HG03521 (cell line): ENCODE data around the gene LINGO1.

Experiments used
- ATAC-seq: cut with Tn5 transposase; IDR thresholded peaks from one replicate; pipeline ENCODE4 v1.9.1; 2021; ENCODE audit warnings: mild to moderate bottlenecking, moderate library complexity; ENCODE audit not compliant: unreplicated experiment

LINGO1 gene

DNA sequence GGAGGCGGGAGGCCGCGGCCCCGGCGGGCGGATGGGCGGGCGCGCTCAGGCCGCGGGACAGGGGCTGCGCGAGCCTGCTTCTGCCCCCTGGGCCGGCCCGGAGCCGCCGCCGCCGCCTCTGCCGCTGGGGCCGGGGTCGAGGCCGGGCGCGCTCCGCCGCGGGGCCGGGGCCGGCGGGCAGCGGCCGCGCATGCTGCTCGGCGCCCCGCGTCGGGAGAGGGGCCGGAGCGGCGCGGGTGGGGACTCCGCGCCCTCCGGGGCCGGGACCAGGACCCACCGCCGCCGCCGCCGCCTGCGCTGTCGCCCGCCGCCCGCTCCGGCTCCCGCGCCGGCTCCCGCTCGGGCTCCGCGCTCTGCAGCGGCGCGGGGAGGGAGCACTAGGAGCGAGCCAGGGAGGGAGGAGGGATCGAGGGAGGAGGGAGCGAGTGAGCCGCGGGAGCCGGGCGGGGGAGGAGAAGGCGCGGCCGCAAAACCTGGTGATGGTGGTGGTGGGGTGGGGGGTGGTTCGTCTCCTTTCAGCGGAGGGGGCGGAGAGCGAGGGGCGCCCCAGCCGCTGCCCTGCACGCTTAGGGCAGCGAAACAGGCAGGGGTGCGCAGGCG lies at the start of gene LINGO1:
TSS of gene LINGO1 (minus strand) at position 379 of the 600 bp plus-strand sequence. CDS start 597 bp downstream, outside the sequence.
- ATAC-seq, result no peak

DNA sequence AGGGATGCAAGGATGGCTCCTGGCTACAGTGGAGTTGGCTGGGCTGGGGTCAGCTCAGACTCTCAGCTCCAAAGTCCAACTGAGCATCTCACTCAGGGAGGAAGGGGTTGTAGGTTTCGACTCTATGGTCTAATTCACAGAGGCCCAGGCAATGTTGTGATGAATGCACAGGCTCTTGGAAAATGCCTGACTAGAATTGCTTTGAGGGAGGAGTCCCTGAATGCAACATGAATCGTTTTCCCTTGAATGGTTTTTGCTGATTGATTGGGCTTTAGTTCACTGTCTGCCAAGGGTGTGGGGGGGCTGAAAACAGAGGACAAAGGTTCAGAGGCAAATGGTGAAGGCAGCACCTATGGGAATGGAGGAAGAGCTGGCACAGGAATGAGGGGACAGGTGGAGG lies 48.6 kb upstream of the LINGO1 start:
- ATAC-seq, result no peak

DNA sequence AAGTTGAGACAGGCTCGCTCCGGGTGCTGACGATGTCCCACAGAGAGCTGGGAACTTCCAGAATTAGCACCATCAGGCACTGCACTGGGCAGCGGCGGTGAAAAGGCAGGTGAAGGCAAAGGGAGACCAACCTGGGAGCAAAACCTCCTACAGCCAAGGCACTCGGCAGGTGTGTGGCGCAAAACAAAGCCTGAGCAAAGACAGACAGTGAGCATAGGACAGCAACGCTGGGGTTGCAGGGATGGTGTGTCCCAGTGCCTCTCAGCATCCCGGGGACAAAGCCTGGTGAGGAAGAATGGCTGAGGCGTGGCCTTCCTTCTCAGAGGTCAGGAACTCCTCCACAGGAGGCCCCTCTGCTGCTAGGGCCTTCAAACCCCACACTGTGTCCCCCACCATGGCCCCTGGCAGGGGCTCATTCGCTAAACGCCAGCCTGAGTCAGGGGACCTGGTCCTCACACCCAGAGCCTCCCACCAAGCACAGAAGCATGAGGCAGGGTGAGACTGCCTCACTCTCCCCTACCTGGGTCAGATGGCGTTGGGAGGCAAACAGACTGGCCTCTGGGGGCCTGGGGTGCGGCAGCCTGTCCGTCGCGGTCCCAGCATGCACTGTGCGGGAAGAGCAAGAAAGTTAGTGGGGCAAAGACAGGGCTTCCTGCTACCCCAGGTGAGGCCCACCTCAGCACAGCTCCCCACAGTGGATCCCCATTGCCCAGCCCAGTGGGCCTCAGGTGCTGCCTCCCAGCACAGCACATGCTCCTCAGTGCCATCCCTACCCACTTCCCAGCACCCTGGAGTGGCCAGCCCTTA lies 44.1 kb upstream of the LINGO1 start:
- no peak for ATAC-seq

DNA sequence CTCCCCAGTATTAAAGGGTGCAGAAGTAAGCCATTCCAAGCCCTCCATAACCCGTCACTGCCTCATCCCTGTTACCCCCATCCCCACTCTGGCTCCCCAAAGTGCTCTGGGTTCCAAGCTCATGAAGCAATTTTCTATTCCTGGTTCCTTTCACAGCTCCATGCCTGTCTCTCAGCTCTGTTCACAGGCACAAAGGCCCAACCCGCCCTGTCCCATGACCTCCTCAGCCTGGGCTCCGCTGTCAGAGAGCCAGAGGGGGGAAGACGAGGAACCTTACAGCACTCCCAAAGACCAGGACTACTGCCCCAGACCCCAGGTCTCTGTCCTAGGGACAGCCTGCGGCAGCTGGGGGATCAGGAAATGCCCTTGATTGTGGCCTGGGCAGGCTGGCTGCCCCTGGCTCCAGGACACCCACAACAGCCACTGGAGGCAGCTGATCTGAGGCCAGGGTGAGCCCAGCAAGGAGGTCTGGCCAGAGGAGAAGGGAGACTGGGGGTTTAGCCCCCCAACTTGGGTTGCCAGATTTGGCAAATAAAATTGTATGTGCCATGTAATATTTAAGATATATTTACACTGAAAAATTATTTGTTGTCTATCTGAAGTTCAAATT lies 43.2 kb upstream of the LINGO1 start:
- ATAC-seq, result no peak

DNA sequence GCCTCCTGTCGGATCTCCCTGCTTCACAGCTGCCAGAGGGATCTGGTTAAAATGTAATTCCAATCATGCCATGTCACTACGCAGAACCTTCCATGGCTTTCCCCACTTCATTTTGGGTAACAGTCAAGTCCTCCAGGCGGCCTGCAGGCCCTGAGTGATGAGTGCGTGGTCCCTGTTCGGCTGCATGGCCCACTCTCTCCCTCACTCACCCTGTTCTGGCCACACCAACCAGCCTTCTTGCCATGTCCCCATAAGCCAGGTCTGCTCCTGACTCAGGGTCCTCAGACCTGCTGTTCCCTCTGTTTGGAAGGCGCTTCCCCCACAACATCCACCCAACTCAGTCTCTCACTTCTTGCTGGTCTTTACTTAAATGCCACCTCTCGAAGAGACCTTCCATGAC lies 41.6 kb upstream of the LINGO1 start:
- ATAC-seq, result no peak

DNA sequence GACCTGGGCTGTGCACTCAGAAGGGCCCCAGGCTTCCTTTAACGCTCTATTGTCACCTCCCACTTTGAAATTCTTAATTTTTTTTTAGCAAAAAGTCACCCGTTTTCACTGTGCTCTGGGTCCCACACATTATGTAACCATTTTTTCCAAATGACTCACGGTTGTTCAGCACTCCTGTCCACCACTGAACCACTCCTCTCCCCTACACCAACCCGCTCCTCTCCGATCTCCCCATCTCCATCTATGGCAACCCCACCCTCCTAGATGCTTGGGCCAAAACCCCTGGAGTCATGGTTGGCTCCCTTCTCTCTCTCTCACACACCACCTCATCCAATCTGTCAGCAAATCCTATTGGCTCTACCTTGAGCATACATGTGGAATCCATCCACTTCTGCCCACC lies 41.2 kb upstream of the LINGO1 start:
- no peak for ATAC-seq

GRCh38 chr15:77672135-77672534 lies 39.4 kb upstream of the LINGO1 start:
- ATAC-seq, result no peak

GRCh38 chr15:77671362-77672056 lies 38.8 kb upstream of the LINGO1 start:
- no peak for ATAC-seq

DNA sequence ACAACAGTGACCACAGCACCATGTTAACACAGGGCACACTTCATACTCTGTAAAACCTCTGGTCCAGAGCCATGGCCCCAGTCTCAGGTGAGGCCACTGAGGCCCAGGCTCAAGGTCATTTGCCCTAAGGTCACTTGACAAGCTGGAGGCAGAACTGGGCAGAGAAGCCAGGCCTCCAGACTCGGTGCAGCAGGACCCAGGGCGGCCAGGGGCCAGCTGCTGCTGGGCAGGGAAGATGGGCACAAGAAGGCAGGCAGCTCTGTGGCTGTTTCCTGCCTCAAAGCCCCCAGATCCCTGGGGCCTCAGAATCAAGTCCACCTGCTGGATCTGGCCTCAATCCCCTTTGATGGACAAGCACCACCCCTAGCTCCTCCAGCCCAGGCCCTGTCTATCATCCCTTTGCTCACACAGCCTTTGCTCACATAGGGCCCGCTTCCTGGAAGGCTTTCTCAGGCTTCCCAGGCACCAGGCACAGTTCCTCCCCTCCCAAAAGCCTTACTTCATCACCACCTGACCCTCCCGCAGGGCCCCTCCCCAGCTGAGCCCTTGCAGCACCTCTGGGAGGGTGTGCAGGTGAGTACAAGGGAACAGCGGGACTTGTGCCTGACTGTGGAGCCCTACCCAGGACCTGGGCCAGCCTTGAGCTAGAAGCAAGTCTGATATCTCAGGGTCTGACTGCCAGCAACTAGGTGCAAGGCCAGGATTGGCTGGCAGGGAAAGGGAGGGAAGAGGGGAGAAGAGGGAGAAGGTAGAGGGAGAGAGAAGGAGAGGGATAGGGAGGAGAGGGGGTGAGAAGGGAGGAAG lies 38.0 kb upstream of the LINGO1 start:
- ATAC-seq, result no peak

GRCh38 chr15:77669896-77670295 lies 37.2 kb upstream of the LINGO1 start:
- ATAC-seq, result no peak

GRCh38 chr15:77667338-77668234 lies 34.9 kb upstream of the LINGO1 start:
- ATAC-seq, result no peak

- ATAC-seq, result no peak
Measured at GRCh38 chr15:77666296-77666660, 33.6 kb upstream of the LINGO1 start.

GRCh38 chr15:77665530-77666295 lies 33.0 kb upstream of the LINGO1 start:
- ATAC-seq, result no peak

DNA sequence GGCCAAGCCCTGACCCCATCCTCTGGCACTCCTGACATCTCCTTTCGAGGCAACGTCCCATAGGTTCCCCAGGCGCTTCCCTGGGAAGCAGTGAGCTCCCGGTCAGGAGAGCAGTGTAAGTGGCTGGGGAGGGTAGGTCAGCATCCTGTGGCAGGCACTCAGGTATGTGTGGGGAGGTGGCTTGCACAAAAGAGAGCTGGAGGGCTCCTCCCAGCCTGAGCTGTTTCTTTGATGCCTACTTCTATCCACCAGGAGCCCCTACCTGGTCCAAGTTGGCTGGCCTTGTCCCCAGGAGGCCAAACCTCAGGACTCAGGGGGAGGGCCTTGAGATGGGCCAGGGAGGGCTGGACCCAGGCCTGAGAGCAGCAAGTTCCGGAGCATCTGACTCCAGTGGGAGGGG lies 31.7 kb upstream of the LINGO1 start:
- ATAC-seq, result no peak

- no peak for ATAC-seq
Measured at GRCh38 chr15:77663256-77663655, 30.5 kb upstream of the LINGO1 start.

DNA sequence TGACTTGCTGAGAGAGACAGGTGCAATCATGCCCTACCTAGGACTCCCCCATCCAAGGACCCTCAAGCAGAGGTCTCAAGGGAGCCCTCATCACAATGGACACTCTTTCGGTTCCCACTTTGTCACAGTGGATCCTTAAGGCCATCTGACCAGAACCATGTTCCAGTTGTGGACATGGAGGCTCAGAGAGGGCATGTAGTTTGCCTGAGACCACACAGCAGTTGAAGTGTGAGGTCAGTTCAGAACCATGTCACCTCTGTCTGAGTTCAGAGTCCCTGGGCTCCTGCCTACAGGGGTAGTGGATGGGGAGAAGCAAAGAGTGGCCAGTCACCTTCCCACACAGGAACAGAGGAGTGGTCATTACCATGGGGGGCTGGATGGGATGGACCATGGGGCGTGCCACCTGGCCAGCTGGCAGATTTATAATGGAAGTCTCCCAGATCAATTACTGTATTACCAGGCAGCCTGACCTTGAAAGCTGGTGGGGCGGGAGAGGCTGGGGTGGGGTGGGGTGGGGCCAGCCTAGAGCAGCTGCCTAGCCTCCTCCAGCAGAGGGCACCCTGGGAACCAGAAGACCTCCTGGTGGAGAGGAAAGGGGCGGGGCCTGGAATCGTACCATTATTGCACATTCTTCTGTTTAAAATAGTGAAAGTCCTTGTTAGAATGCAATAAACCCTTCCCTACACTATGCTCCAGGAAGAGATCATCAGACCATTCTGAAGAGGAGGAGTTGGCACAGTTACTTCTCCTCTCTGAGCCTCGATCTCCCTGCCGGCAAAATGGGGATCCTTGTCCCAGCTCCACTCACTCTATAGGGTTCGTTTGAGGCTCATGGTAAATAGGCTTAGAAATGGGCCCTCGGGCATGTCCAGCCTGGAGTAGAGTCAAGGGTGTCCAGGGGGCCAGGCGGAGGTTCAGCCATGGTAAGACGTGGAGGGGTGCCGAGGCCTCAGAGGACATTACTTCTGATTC lies 26.9 kb upstream of the LINGO1 start:
- ATAC-seq, result no peak

- ATAC-seq, result no peak
Measured at GRCh38 chr15:77658304-77658703, 25.6 kb upstream of the LINGO1 start.
